H1 (cell line): ENCODE measurements around the gene PF4V1. TPM values are rescaled to one million over a fixed set of nuclear protein-coding genes. Genes with fewer than 3 reads are reported as not detected.

Experiments used
- CTCF ChIA-PET: fragments of 300-600 bp; sonication (Branson Sonifier 250); formaldehyde crosslinking; loops from one replicate; lab custom pipeline; 2021; ENCODE audit not compliant: partially characterized antibody; lab: Charles Lee
- POLR2A ChIA-PET: fragments of 300-600 bp; sonication (Branson Sonifier 250); formaldehyde crosslinking; loops from one replicate; lab custom pipeline; 2021; ENCODE audit warnings: inconsistent platforms; ENCODE audit not compliant: partially characterized antibody; lab: Charles Lee
- DNase-seq, 2 experiments: peaks; one replicate each; pipeline versions ENCODE4 v3.0.0 to v3.0.0-alpha.2; 2010 to 2022; ENCODE audit warnings: low spot score in 2 of 2, low read depth in 1 of 2, mixed read lengths in 1 of 2
- FAIRE-seq: peaks from 2 replicates; lab custom pipeline; 2011; peaks lifted over from hg19 to GRCh38; lab: Jason Lieb, UNC
- H2AFZ ChIP-seq: 2 replicates; pipeline ENCODE4 v1.8.1; 2012; ENCODE audit warnings: low read length, inconsistent platforms
- H2AK5ac ChIP-seq: 2 replicates; pipeline ENCODE4 v1.6.1; 2013; ENCODE audit warnings: low read depth, low read length
- H2BK120ac ChIP-seq: replicated peaks from 2 replicates; pipeline ENCODE3; 2013; ENCODE audit warnings: low read depth, low read length, inconsistent platforms
- H2BK12ac ChIP-seq: 2 replicates; pipeline ENCODE4 v1.6.1; 2013; ENCODE audit warnings: low read depth, low read length
- H2BK15ac ChIP-seq: 2 replicates; pipeline ENCODE4 v1.6.1; 2013; ENCODE audit warnings: low read length
- H2BK20ac ChIP-seq: 2 replicates; pipeline ENCODE4 v1.6.1; 2013; ENCODE audit warnings: low read length
- H2BK5ac ChIP-seq: 2 replicates; pipeline ENCODE4 v1.6.1; 2013; ENCODE audit warnings: low read depth, low read length
- H3K14ac ChIP-seq: 2 replicates; pipeline ENCODE4 v1.6.1; 2013; ENCODE audit warnings: inconsistent platforms; ENCODE audit not compliant: insufficient read length
- H3K18ac ChIP-seq: 2 replicates; pipeline ENCODE4 v1.6.1; 2013; ENCODE audit warnings: low read length; ENCODE audit errors: extremely low read depth
- H3K23ac ChIP-seq: 2 replicates; pipeline ENCODE4 v1.6.1; 2013; ENCODE audit warnings: inconsistent platforms; ENCODE audit not compliant: insufficient read length
- H3K23me2 ChIP-seq: 2 replicates; pipeline ENCODE4 v1.6.1; 2013; ENCODE audit warnings: low read depth, low read length
- H3K27ac ChIP-seq: 2 replicates; pipeline ENCODE4 v1.6.1; 2011; ENCODE audit warnings: low read depth, low read length, inconsistent platforms
- H3K27me3 ChIP-seq, 4 experiments: replicated peaks in 1 of 4; 1 replicate in 1 of 4; 2 replicates in 3 of 4; pipeline versions ENCODE4 v1.6.1 to v1.8.1; 2011 to 2013; ENCODE audit warnings: low read length in 3 of 4, mild to moderate bottlenecking in 3 of 4, inconsistent platforms in 2 of 4, mixed read lengths in 2 of 4, moderate library complexity in 1 of 4; ENCODE audit not compliant: control insufficient read depth in 3 of 4, insufficient read depth in 3 of 4; ENCODE audit errors: extremely low read depth in 1 of 4
- H3K36me3 ChIP-seq, 4 experiments: 2 replicates each; pipeline versions ENCODE4 v1.6.1 to v1.8.1; 2011 to 2013; ENCODE audit warnings: mild to moderate bottlenecking in 4 of 4, low read length in 3 of 4, moderate library complexity in 2 of 4, control low read depth in 1 of 4, inconsistent platforms in 1 of 4; ENCODE audit not compliant: insufficient read depth in 4 of 4, control insufficient read depth in 2 of 4
- H3K4ac ChIP-seq: replicated peaks from 2 replicates; pipeline ENCODE3; 2013; ENCODE audit warnings: low read length, low read depth, mixed read lengths, inconsistent platforms; ENCODE audit not compliant: insufficient read length
- H3K4me1 ChIP-seq, 4 experiments: replicated peaks in 1 of 4; 1 replicate in 1 of 4; 2 replicates in 3 of 4; pipeline versions ENCODE4 v1.6.1 to v1.8.1; 2011 to 2013; ENCODE audit warnings: low read length in 3 of 4, inconsistent platforms in 2 of 4, mixed read lengths in 1 of 4; ENCODE audit not compliant: insufficient read depth in 4 of 4, control insufficient read depth in 3 of 4
- H3K4me2 ChIP-seq, 2 experiments: 2 replicates each; pipeline versions ENCODE4 v1.6.1 to v1.8.1; 2011 to 2013; ENCODE audit warnings: low read depth in 2 of 2, low read length in 2 of 2, control low read depth in 1 of 2, inconsistent platforms in 1 of 2, mild to moderate bottlenecking in 1 of 2; ENCODE audit not compliant: insufficient read depth in 1 of 2
- H3K4me3 ChIP-seq, 4 experiments: fragments of 200-600, 300-600 bp in 1 of 4; sonication (generic), shearing (Covaris generic), sonication (Bioruptor Twin) in 1 of 4; 2 replicates each; pipeline versions ENCODE4 v1.5.1 to v1.8.1; 2011 to 2016; ENCODE audit warnings: low read length in 4 of 4, low read depth in 3 of 4, control low read depth in 2 of 4, inconsistent platforms in 2 of 4, mild to moderate bottlenecking in 2 of 4, mixed read lengths in 1 of 4, moderate library complexity in 1 of 4; ENCODE audit not compliant: insufficient read depth in 2 of 4; ENCODE audit errors: extremely low read depth in 1 of 4
- H3K56ac ChIP-seq: replicated peaks from 2 replicates; pipeline ENCODE3; 2013; ENCODE audit warnings: low read depth, mild to moderate bottlenecking, mixed read lengths, low read length, inconsistent platforms; ENCODE audit not compliant: insufficient read length
- H3K79me1 ChIP-seq: 2 replicates; pipeline ENCODE4 v1.6.1; 2013; ENCODE audit warnings: low read depth, low read length, control low read depth
- H3K79me2 ChIP-seq, 2 experiments: 2 replicates each; pipeline versions ENCODE4 v1.6.1 to v1.8.1; 2012 to 2013; ENCODE audit warnings: low read length in 2 of 2, mild to moderate bottlenecking in 2 of 2, inconsistent platforms in 1 of 2; ENCODE audit not compliant: insufficient read depth in 2 of 2, control insufficient read depth in 1 of 2
- H3K9ac ChIP-seq, 4 experiments: replicated peaks in 1 of 4; 1 replicate in 1 of 4; 2 replicates in 3 of 4; pipeline versions ENCODE4 v1.6.1 to v1.8.1; 2011 to 2013; ENCODE audit warnings: low read depth in 3 of 4, low read length in 3 of 4, control low read depth in 2 of 4, mild to moderate bottlenecking in 2 of 4, moderate library complexity in 2 of 4, inconsistent platforms in 1 of 4; ENCODE audit errors: extremely low read depth in 1 of 4
- H3K9me3 ChIP-seq, 2 experiments: 2 replicates each; pipeline versions ENCODE4 v1.6.1 to v1.8.1; 2012 to 2013; ENCODE audit warnings: mild to moderate bottlenecking in 2 of 2, moderate library complexity in 2 of 2, control low read depth in 1 of 2, inconsistent platforms in 1 of 2, low read depth in 1 of 2, low read length in 1 of 2, mixed read lengths in 1 of 2; ENCODE audit not compliant: insufficient read depth in 2 of 2
- H4K20me1 ChIP-seq, 2 experiments: replicated peaks in 1 of 2; 2 replicates each; pipeline versions ENCODE3 to v1.8.1; 2011 to 2013; ENCODE audit warnings: inconsistent platforms in 2 of 2, low read length in 2 of 2, mild to moderate bottlenecking in 1 of 2; ENCODE audit not compliant: insufficient read depth in 2 of 2, control insufficient read depth in 1 of 2
- H4K5ac ChIP-seq: 2 replicates; pipeline ENCODE4 v1.6.1; 2013; ENCODE audit warnings: low read length, low read depth, mixed read lengths, inconsistent platforms; ENCODE audit not compliant: insufficient read length
- H4K8ac ChIP-seq: 2 replicates; pipeline ENCODE4 v1.8.0; 2013; ENCODE audit warnings: mild to moderate bottlenecking, moderate library complexity, low read length, inconsistent platforms; ENCODE audit not compliant: insufficient read depth; ENCODE audit errors: extremely low read depth
- H4K91ac ChIP-seq: replicated peaks from 2 replicates; pipeline ENCODE3; 2013; ENCODE audit warnings: low read length, mixed read lengths, inconsistent platforms; ENCODE audit not compliant: insufficient read length
- CREB1 ChIP-seq: IDR thresholded peaks from 2 replicates; pipeline ENCODE4 v1.6.1; 2012; ENCODE audit warnings: inconsistent platforms
- E2F6 ChIP-seq: IDR thresholded peaks from 2 replicates; pipeline ENCODE4 v1.6.1; 2012; ENCODE audit warnings: inconsistent platforms
- EP300 ChIP-seq, 2 experiments: IDR thresholded peaks; 1 replicate in 1 of 2; 2 replicates in 1 of 2; pipeline ENCODE4 v1.6.1; 2011 to 2012; ENCODE audit warnings: low read depth in 2 of 2, low read length in 2 of 2, mild to moderate bottlenecking in 2 of 2, borderline replicate concordance in 1 of 2, inconsistent platforms in 1 of 2, moderate library complexity in 1 of 2
- JUND ChIP-seq: IDR thresholded peaks from 2 replicates; pipeline ENCODE4 v1.6.1; 2011; ENCODE audit warnings: mild to moderate bottlenecking, improper control_type of control experiment, low read length
- KDM5A ChIP-seq: fragments of 200-600 bp; IDR thresholded peaks from 2 replicates; pipeline ENCODE4 v1.7.1; 2012; ENCODE audit warnings: mild to moderate bottlenecking, low read length, inconsistent platforms, mixed read lengths
- NANOG ChIP-seq: IDR thresholded peaks from 2 replicates; pipeline ENCODE4 v1.6.1; 2011; ENCODE audit warnings: low read length, low read depth, mild to moderate bottlenecking, inconsistent platforms; ENCODE audit not compliant: insufficient read depth, poor library complexity, severe bottlenecking
- RXRA ChIP-seq: IDR thresholded peaks from 2 replicates; pipeline ENCODE4 v1.6.1; 2011; ENCODE audit warnings: low read depth, mild to moderate bottlenecking, low read length, moderate library complexity; ENCODE audit not compliant: insufficient read depth
- SAP30 ChIP-seq: fragments of 300-600 bp; sonication (generic); IDR thresholded peaks from 2 replicates; pipeline ENCODE4 v1.7.1; 2012; ENCODE audit warnings: low read length, moderate library complexity, mild to moderate bottlenecking, inconsistent platforms; ENCODE audit not compliant: insufficient read depth, insufficient replicate concordance
- WGBS, 2 experiments: shearing (Covaris generic) in 1 of 2; methylation state at CpG; one replicate each; pipeline versions ENCODE4 v1.1.6 to v1.1.7; 2013 to 2015; ENCODE audit warnings: low lambda C conversion rate in 2 of 2, mixed read lengths in 2 of 2, inconsistent platforms in 1 of 2, low coverage in 1 of 2, missing lambda C conversion rate in 1 of 2; ENCODE audit not compliant: insufficient replicate concordance in 2 of 2, insufficient coverage in 1 of 2, insufficient read length in 1 of 2; ENCODE audit errors: extremely low coverage in 1 of 2, missing lambda C conversion rate in 1 of 2; 5-methylcytosine and 5-hydroxymethylcytosine counted together
- polyA plus RNA-seq, 7 experiments: library from polyadenylated mRNA; depleted of rRNA in 3 of 7; stranded (reverse) in 5 of 7; unstranded in 2 of 7; fragments of >200 nt in 5 of 7; fragments of 200-250 nt in 2 of 7; gene quantifications; 1 replicate in 5 of 7; 2 replicates in 1 of 7; 4 replicates in 1 of 7; pipeline versions ENCODE4 v1.2.1 to v1.2.3, GENCODE V29; 2011 to 2013; ENCODE audit warnings: missing spikeins in 2 of 7, mixed read lengths in 2 of 7
- total RNA-seq: library from RNA; stranded (reverse); fragmentation: NEBNext Ultra II Directional; extraction: Animal tissue kit (Norgen Biotek cat#: 25700); gene quantifications from 2 replicates; pipeline ENCODE4 v1.2.1, GENCODE V29; 2021

Gene PF4V1
- total and polyA plus RNA-seq, 2 of the 8 experiments (the other 6 are each of a cell fraction or from before 2014, with no cell fraction given): not detected

DNA sequence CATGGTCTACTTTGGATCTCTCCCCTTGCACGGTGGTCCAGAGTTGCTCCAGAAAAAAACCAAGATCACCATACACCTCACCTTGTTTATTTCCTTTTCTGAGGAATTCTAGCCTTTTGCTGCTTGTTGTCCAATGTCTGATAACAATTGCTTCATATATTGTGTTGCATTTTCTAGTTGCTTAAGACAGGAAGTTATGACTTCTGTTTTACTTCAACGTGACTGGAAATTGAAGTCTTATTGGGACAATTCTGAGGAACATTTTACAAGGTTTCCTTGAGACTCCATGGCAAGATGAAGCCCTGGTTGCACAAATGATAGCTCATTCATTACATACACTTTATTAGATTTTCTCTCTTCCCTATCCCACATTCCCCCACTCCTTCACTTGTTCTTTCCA is 21.3 kb downstream of the PF4V1 start:
- no peak overlapping the region for H3K18ac ChIP-seq
- H2BK20ac ChIP-seq: no peak overlapping the region
- no peak overlapping the region for H2BK15ac ChIP-seq
- H2BK12ac ChIP-seq: no peak overlapping the region
- H3K79me2 ChIP-seq: no peaks in the 10 kb centered on the region
- no peak for DNase-seq
- H3K4ac ChIP-seq: no peak overlapping the region
- H2AFZ ChIP-seq: 0 out of 2 replicates have a peak overlapping the region, but pooled peaks have one; percentile 8
- no peak overlapping the region for H3K56ac ChIP-seq
- peaks cover 0 to 4% (median 0%) of the 10 kb centered on the region in 4 experiments; a peak in 2 of 7 replicates for H3K4me1 ChIP-seq
- FAIRE-seq: no peak
- no peak overlapping the region for H2AK5ac ChIP-seq
- 84% methylated on average over 2 of the region's 2 CpGs; no CpG with 5 or more reads in 1 of the 2 experiments for WGBS, 2 experiments
- peaks cover 2% of the 10 kb centered on the region; the same call in 1 of the 2 replicates for H3K23me2 ChIP-seq
- no peak overlapping the region for H3K4me2 ChIP-seq
- POLR2A ChIA-PET: no interaction called here
- no peak overlapping the region for H4K8ac ChIP-seq
- no peak overlapping the region for H3K14ac ChIP-seq
- no peaks in the 10 kb centered on the region for H3K79me1 ChIP-seq
- H3K36me3 ChIP-seq: no peaks in the 10 kb centered on the region
- no peaks in the 10 kb centered on the region for H3K9me3 ChIP-seq
- H4K5ac ChIP-seq: no peak overlapping the region
- H3K27ac ChIP-seq: no peak overlapping the region
- H3K4me3 ChIP-seq: no peak overlapping the region
- CTCF ChIA-PET: interaction anchor here (0.8 to 1.4 kb wide), 2 partner anchors 9 to 354 kb away, joined by 3 read pairs; no protein-coding TSS in a partner anchor
- H4K20me1 ChIP-seq: no peaks in the 10 kb centered on the region
- H3K9ac ChIP-seq: no peak overlapping the region
- no peak overlapping the region for H4K91ac ChIP-seq
- H2BK5ac ChIP-seq: no peak overlapping the region
- H3K27me3 ChIP-seq: peaks cover 0 to 11% (median 5%) of the 10 kb centered on the region in 4 experiments; a peak in 4 of 7 replicates
- no peak overlapping the region for H2BK120ac ChIP-seq
- no peak overlapping the region for H3K23ac ChIP-seq
- no peak for TF ChIP-seq RXRA
- TF ChIP-seq NANOG: no peak
- TF ChIP-seq E2F6: no peak
- TF ChIP-seq SAP30: no peak
- TF ChIP-seq CREB1: no peak
- TF ChIP-seq EP300 (IDR thresholded peaks at IDR 0.05; ENCODE audit: borderline replicate concordance in 1 of 2, low read depth in 2 of 2, low read length in 2 of 2): no peak
- no peak for TF ChIP-seq JUND
- TF ChIP-seq KDM5A: no peak
